Neuronal stem cell (in vitro differentiated cells): ENCODE measurements around the gene TBC1D10A.

ENCODE experiments used
- DNase-seq: peaks from one replicate; pipeline ENCODE4 v3.0.0-alpha.2; 2013; ENCODE audit warnings: low spot score
- H2AFZ ChIP-seq: one replicate; pipeline ENCODE4 v1.6.1; 2013; ENCODE audit warnings: mild to moderate bottlenecking, low read length, inconsistent platforms
- H2AK5ac ChIP-seq: 2 replicates; pipeline ENCODE4 v1.6.1; 2013; ENCODE audit warnings: low read depth, mild to moderate bottlenecking, inconsistent platforms, low read length, moderate library complexity, mixed read lengths
- H2BK120ac ChIP-seq: 2 replicates; pipeline ENCODE4 v1.6.1; 2013; ENCODE audit warnings: low read depth, mild to moderate bottlenecking, inconsistent platforms, low read length, moderate library complexity, mixed read lengths
- H2BK12ac ChIP-seq: one replicate; pipeline ENCODE4 v1.6.1; 2013; ENCODE audit warnings: low read length, inconsistent platforms
- H2BK15ac ChIP-seq: 2 replicates; pipeline ENCODE4 v1.6.1; 2013; ENCODE audit warnings: mild to moderate bottlenecking, low read length, inconsistent platforms, mixed read lengths
- H2BK5ac ChIP-seq: one replicate; pipeline ENCODE4 v1.6.1; 2013; ENCODE audit warnings: inconsistent platforms, mild to moderate bottlenecking, low read length, moderate library complexity
- H3K14ac ChIP-seq: one replicate; pipeline ENCODE4 v1.6.1; 2013; ENCODE audit warnings: low read length, inconsistent platforms
- H3K18ac ChIP-seq: 2 replicates; pipeline ENCODE4 v1.6.1; 2013; ENCODE audit warnings: low read length, inconsistent platforms
- H3K23ac ChIP-seq: 2 replicates; pipeline ENCODE4 v1.6.1; 2013; ENCODE audit warnings: low read depth, mild to moderate bottlenecking, mixed read lengths, low read length, inconsistent platforms; ENCODE audit not compliant: poor library complexity
- H3K27ac ChIP-seq: replicated peaks from 3 replicates; pipeline ENCODE4 v1.5.1; 2013; ENCODE audit warnings: low read length, inconsistent platforms
- H3K27me3 ChIP-seq, 3 experiments: 2 replicates each; pipeline ENCODE4 v1.6.1; 2013; ENCODE audit warnings: low read length in 3 of 3, mild to moderate bottlenecking in 2 of 3, inconsistent platforms in 1 of 3, low read depth in 1 of 3, mixed read lengths in 1 of 3, moderate library complexity in 1 of 3; ENCODE audit not compliant: control insufficient read depth in 3 of 3, insufficient read depth in 3 of 3
- H3K36me3 ChIP-seq, 2 donors: replicated peaks in 1 of 2; 2 replicates each; pipeline ENCODE4 v1.6.1; 2013; ENCODE audit warnings: low read length in 2 of 2; ENCODE audit not compliant: control insufficient read depth in 2 of 2, insufficient read depth in 2 of 2
- H3K4ac ChIP-seq: 2 replicates; pipeline ENCODE4 v1.6.1; 2013; ENCODE audit warnings: inconsistent platforms, mild to moderate bottlenecking, low read length, moderate library complexity
- H3K4me1 ChIP-seq, 2 donors: 1 replicate in 1 of 2; 2 replicates in 1 of 2; pipeline ENCODE4 v1.6.1; 2013; ENCODE audit warnings: low read length in 2 of 2, low read depth in 1 of 2; ENCODE audit not compliant: control insufficient read depth in 2 of 2, insufficient read depth in 1 of 2
- H3K4me2 ChIP-seq: one replicate; pipeline ENCODE4 v1.6.1; 2013; ENCODE audit warnings: mild to moderate bottlenecking, low read length, inconsistent platforms; ENCODE audit not compliant: insufficient read depth, poor library complexity, severe bottlenecking
- H3K4me3 ChIP-seq, 2 donors: 2 replicates each; pipeline ENCODE4 v1.5.1; 2013; ENCODE audit warnings: low read length in 2 of 2, mild to moderate bottlenecking in 2 of 2, inconsistent platforms in 1 of 2, moderate library complexity in 1 of 2
- H3K79me1 ChIP-seq: one replicate; pipeline ENCODE4 v1.6.1; 2013; ENCODE audit warnings: low read depth, mild to moderate bottlenecking, inconsistent platforms, low read length, moderate library complexity
- H3K9ac ChIP-seq: one replicate; pipeline ENCODE4 v1.6.1; 2013; ENCODE audit warnings: mild to moderate bottlenecking, low read depth, low read length, inconsistent platforms; ENCODE audit not compliant: poor library complexity
- H3K9me3 ChIP-seq, 2 donors: replicated peaks in 1 of 2; 2 replicates each; pipeline versions ENCODE3 to v1.6.1; 2013; ENCODE audit warnings: low read length in 2 of 2, mild to moderate bottlenecking in 2 of 2, inconsistent platforms in 1 of 2, low read depth in 1 of 2, mixed read lengths in 1 of 2, moderate library complexity in 1 of 2; ENCODE audit not compliant: control insufficient read depth in 2 of 2, insufficient read depth in 1 of 2
- H4K8ac ChIP-seq: one replicate; pipeline ENCODE4 v1.6.1; 2013; ENCODE audit warnings: low read depth, mild to moderate bottlenecking, inconsistent platforms, low read length, moderate library complexity
- H4K91ac ChIP-seq: one replicate; pipeline ENCODE4 v1.6.1; 2013; ENCODE audit warnings: low read length, low read depth, mild to moderate bottlenecking, inconsistent platforms; ENCODE audit not compliant: poor library complexity
- WGBS, 2 donors: extraction: QIAGEN DNeasy Blood & Tissue Kit; methylation state at CpG; one replicate each; pipeline ENCODE4 v1.1.7; 2013; ENCODE audit warnings: missing lambda C conversion rate in 2 of 2, mixed read lengths in 1 of 2; ENCODE audit not compliant: insufficient read length in 2 of 2, insufficient replicate concordance in 1 of 2; ENCODE audit errors: extremely low coverage in 2 of 2; 5-methylcytosine and 5-hydroxymethylcytosine counted together

Gene TBC1D10A

DNA sequence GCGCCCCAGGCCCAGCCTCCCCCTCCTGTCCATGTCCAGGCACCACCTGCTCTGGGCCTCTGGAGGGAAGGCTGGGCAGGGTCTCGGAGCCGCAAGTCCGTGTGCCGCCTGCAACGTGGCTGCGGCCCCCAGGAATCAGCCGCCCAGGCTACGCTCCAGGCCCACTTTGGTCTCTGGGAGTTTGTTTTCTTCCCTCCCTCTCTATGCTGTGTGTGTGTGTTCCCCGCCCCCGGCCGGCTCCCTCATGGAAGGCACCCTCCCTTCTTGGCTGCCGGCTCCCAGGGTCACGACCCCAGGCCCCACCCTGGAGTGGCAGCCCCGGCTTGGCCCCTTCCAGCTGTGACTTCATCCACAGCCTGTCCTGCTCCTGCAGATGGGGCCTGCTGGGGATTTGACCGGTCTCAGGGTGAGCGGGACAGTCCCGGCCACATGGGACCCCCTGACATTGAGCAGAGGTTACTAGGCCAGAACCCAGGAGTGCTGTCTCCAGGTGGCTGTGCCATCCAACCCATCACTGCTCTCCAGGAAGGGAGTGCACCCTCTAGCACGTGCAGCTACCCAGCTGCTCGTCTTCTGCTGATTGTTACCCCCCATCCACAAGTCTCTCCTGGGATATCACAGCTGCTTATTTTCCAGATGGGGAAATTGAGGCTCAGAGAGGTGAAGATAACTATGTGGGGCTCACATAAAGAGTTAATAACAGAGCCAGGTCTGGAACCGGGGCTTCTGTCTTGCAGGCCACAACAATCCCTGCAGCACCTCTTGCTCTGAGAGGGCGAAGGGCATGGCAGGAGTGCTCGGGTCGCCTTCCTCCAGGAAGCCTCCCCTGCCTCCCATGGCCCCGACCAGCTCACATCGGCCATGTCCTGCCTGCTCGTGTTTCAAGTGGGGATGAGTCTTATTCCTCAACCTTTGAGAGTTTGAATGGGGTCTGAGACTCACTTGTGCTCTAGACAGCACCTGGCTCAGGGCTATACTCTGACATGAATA, 77.4 kb downstream of the TBC1D10A start:
- Histone ChIP-seq H2AK5ac (peak overlapping the region; percentile 85), H2BK5ac (no peak overlapping the region), H2BK120ac (peak overlapping the region; percentile 81), H3K36me3 (peaks cover 0 to under 1% of the 10 kb centered on the region in 2 donors), H3K18ac (peak overlapping the region; percentile 55), H3K79me1 (no peaks in the 10 kb centered on the region), H2BK12ac (peak overlapping the region; percentile 65), H4K8ac (peak overlapping the region; percentile 24), H2BK15ac (peak overlapping the region; percentile 5), H3K4me3 (no peak overlapping the region), H3K4ac (peak overlapping the region; percentile 29), H3K4me2 (no peak overlapping the region), H3K9ac (peak overlapping the region; percentile 66), H3K4me1 (peaks cover 23 to 46% of the 10 kb centered on the region in 2 donors), H3K14ac (peak overlapping the region; percentile 99), H3K23ac (peak overlapping the region; percentile 1), H3K9me3 (no peaks in the 10 kb centered on the region), H3K27ac (no peak overlapping the region), H3K27me3 (peaks cover 0 to 11% (median 0%) of the 10 kb centered on the region in 3 experiments), H2AFZ (peak overlapping the region; percentile 66), H4K91ac (no peak overlapping the region)
- DNase-seq = no peak
- no CpG with 5 or more reads among the region's 27 CpGs for WGBS, 2 donors

DNA sequence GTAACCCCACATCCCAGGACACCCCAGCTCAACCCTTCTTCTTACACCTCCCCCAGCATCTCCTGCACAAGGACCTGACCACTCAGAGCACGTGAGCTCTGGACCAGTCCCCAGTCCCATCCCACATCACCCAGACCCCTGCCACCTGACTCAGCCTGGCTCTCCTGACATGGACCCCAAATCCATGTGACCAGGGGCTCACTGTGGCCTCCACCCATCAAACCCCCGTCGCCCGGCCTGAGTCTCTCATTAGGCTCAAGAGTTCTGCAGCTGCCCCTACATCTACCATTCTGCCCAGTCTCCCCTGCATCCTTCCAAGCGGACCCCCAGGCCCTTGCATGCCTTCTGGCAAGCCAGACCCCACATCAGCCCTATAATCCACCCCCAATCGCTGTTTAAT, 78.3 kb downstream of the TBC1D10A start:
- Histone ChIP-seq H3K36me3 (peaks cover 3 to 9% of the 10 kb centered on the region in 2 donors), H3K4me1 (peaks cover 21 to 39% of the 10 kb centered on the region in 2 donors), H2BK120ac (peak overlapping the region; percentile 81), H3K23ac (no peak overlapping the region), H2AK5ac (peak overlapping the region; percentile 85), H3K4me2 (no peak overlapping the region), H3K27me3 (peaks cover 0 to 11% (median 0%) of the 10 kb centered on the region in 3 experiments), H3K9me3 (peaks cover 0 to 2% of the 10 kb centered on the region in 2 donors), H3K18ac (peak overlapping the region; percentile 55), H2BK12ac (peak overlapping the region; percentile 65), H4K8ac (peak overlapping the region; percentile 24), H3K14ac (no peak overlapping the region), H3K4ac (peak overlapping the region; percentile 41), H4K91ac (no peak overlapping the region), H2BK15ac (peak overlapping the region; percentile 5), H3K79me1 (peaks cover 2% of the 10 kb centered on the region), H2BK5ac (peak overlapping the region; percentile 48), H3K9ac (no peak overlapping the region), H3K4me3 (no peak overlapping the region), H3K27ac (no peak overlapping the region), H2AFZ (no peak overlapping the region)
- WGBS, 2 donors = no CpG with 5 or more reads among the region's 6 CpGs
- DNase-seq = no peak

DNA sequence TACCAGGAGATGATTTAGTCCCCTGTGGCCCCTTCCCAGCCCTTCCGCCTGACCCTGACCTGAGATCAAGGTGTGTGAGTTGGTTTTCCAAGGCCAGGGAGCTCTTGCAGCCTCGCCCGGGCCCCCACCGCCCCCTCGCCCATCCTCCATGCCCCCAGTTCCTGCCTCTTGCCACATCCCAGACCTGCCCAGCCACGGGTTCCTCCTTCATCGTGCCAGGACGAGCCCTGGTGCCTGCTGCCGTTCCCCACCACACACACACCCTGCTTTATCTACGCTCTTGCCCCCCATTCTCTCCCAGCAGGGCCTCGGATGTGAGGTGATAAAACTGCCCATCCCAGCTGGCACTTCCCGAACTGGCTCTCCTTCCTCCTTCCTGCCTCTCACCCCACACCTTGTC, 78.8 kb downstream of the TBC1D10A start:
- peaks cover 2% of the 10 kb centered on the region for H3K79me1 ChIP-seq
- H3K4me2 ChIP-seq = peak overlapping the region; percentile 0
- H3K36me3 ChIP-seq = peaks cover 3 to 10% of the 10 kb centered on the region in 2 donors
- H2BK15ac ChIP-seq = peak overlapping the region; percentile 5
- peak overlapping the region; percentile 55 for H3K18ac ChIP-seq
- peak overlapping the region; percentile 94 for H4K91ac ChIP-seq
- no CpG with 5 or more reads among the region's 12 CpGs for WGBS, 2 donors
- H2AFZ ChIP-seq = no peak overlapping the region
- H3K14ac ChIP-seq = peak overlapping the region; percentile 43
- no peak overlapping the region for H2BK12ac ChIP-seq
- no peak overlapping the region for H3K4ac ChIP-seq
- H4K8ac ChIP-seq = no peak overlapping the region
- no peak for DNase-seq
- peak overlapping the region; percentile 81 for H2BK120ac ChIP-seq
- peaks cover 0 to 2% of the 10 kb centered on the region in 2 donors for H3K9me3 ChIP-seq
- peak overlapping the region; percentile 48 for H2BK5ac ChIP-seq
- no peak overlapping the region for H3K27ac ChIP-seq
- peaks cover 0 to 11% (median 0%) of the 10 kb centered on the region in 3 experiments for H3K27me3 ChIP-seq
- H2AK5ac ChIP-seq = peak overlapping the region; percentile 85
- H3K4me1 ChIP-seq = peaks cover 20 to 36% of the 10 kb centered on the region in 2 donors
- H3K23ac ChIP-seq = peak overlapping the region; percentile 22
- no peak overlapping the region for H3K9ac ChIP-seq
- H3K4me3 ChIP-seq = no peak overlapping the region

DNA sequence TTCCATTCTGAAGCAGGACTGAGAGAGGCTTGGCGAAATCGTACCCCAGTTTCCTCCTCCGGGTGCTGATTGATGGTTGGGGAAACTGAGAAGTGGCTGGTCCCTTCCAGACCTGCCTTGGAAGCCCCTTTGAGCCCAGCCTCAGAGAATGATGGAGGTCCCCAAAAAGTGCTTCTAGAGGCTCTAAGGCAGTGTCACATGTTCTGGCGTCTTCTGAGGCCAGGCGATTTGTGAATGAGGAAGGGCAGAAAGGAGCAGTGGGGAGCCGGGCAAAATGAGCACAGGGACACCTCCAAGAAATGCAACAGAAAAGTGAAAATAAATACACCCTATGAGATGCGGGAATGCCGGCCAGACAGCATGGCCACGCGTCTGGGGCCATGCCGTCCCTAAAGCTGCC, 79.2 kb downstream of the TBC1D10A start:
- no peak for DNase-seq
- no CpG with 5 or more reads among the region's 11 CpGs for WGBS, 2 donors
- H2BK5ac ChIP-seq = no peak overlapping the region
- H3K79me1 ChIP-seq = peaks cover 2% of the 10 kb centered on the region
- H3K18ac ChIP-seq = peak overlapping the region; percentile 74
- H2BK12ac ChIP-seq = no peak overlapping the region
- peak overlapping the region; percentile 93 for H2AK5ac ChIP-seq
- H3K27me3 ChIP-seq = peaks cover 0 to 11% (median 0%) of the 10 kb centered on the region in 3 experiments
- no peak overlapping the region for H3K4me3 ChIP-seq
- H3K4me1 ChIP-seq = peaks cover 17 to 32% of the 10 kb centered on the region in 2 donors
- no peak overlapping the region for H3K23ac ChIP-seq
- no peak overlapping the region for H3K4ac ChIP-seq
- no peak overlapping the region for H4K91ac ChIP-seq
- H3K27ac ChIP-seq = no peak overlapping the region
- H2AFZ ChIP-seq = no peak overlapping the region
- no peak overlapping the region for H3K4me2 ChIP-seq
- H2BK15ac ChIP-seq = peak overlapping the region; percentile 5
- peak overlapping the region; percentile 81 for H2BK120ac ChIP-seq
- peaks cover 3 to 10% of the 10 kb centered on the region in 2 donors for H3K36me3 ChIP-seq
- no peak overlapping the region for H3K9ac ChIP-seq
- H4K8ac ChIP-seq = no peak overlapping the region
- H3K14ac ChIP-seq = no peak overlapping the region
- H3K9me3 ChIP-seq = peaks cover 0 to 2% of the 10 kb centered on the region in 2 donors
